HG02642 (cell line): Measurements from ENCODE around the gene BMP6.

Experiments
- ATAC-seq: cut with Tn5 transposase; IDR thresholded peaks from one replicate; pipeline ENCODE4 v1.9.1; 2021; ENCODE audit warnings: mild to moderate bottlenecking; ENCODE audit not compliant: unreplicated experiment, poor library complexity

BMP6 gene

GRCh38 chr6:7707787-7708186, 18.1 kb upstream of the BMP6 start:
- no peak for ATAC-seq

- no peak for ATAC-seq
Measured at GRCh38 chr6:7719364-7719850, 6.5 kb upstream of the BMP6 start.

- no peak for ATAC-seq
Measured at GRCh38 chr6:7720346-7720745, 5.6 kb upstream of the BMP6 start.

- ATAC-seq, result no peak
Measured at GRCh38 chr6:7721649-7722048, 4.2 kb upstream of the BMP6 start.

- no peak for ATAC-seq
Measured at GRCh38 chr6:7723041-7723447, 2.9 kb upstream of the BMP6 start.

- ATAC-seq, result no peak
Measured at GRCh38 chr6:7723554-7723953, 2.3 kb upstream of the BMP6 start.

- ATAC-seq, result no peak
Measured at GRCh38 chr6:7725412-7725811, 487 bp upstream of the BMP6 start.

GRCh38 chr6:7726416-7727085, 652 bp downstream of the BMP6 start:
- ATAC-seq, result peak; percentile 32

- peak; percentile 9 for ATAC-seq
Measured at GRCh38 chr6:7727086-7727945, 1.4 kb downstream of the BMP6 start.

- ATAC-seq, result no peak
Measured at GRCh38 chr6:7727946-7728854, 2.3 kb downstream of the BMP6 start.

- no peak for ATAC-seq
Measured at GRCh38 chr6:7728855-7729590, 3.1 kb downstream of the BMP6 start.

GRCh38 chr6:7730001-7730783, 4.3 kb downstream of the BMP6 start:
- no peak for ATAC-seq

- no peak for ATAC-seq
Measured at GRCh38 chr6:7730784-7731227, 4.9 kb downstream of the BMP6 start.

GRCh38 chr6:7731294-7731693, 5.4 kb downstream of the BMP6 start:
- no peak for ATAC-seq

GRCh38 chr6:7732228-7732627, 6.3 kb downstream of the BMP6 start:
- ATAC-seq, result no peak

GRCh38 chr6:7734707-7735383, 8.9 kb downstream of the BMP6 start:
- no peak for ATAC-seq

GRCh38 chr6:7737106-7737505, 11.2 kb downstream of the BMP6 start:
- no peak for ATAC-seq

GRCh38 chr6:7737867-7738266, 12.0 kb downstream of the BMP6 start:
- no peak for ATAC-seq
